Right cardiac atrium (tissue), 5 donors: ENCODE measurements around the gene TSPAN31. TPM values are rescaled to one million over a fixed set of nuclear protein-coding genes. Genes with fewer than 3 reads are reported as not detected.
A peak's percentile ranks its signal among the peaks of the same experiment; 100 is the strongest.
"Not testable (repeated sequence)": the region's sequence is repeated elsewhere in the genome, so short reads cannot be mapped to it uniquely, and the experiment has no call there.

ENCODE experiments used
- ATAC-seq, 2 donors: fragments of 200-7000 bp; cut with Tn5 transposase; one replicate each; pipeline versions ENCODE4 v1.8.0 to v1.9.1; 2020; ENCODE audit warnings: moderate library complexity in 2 of 2, mild to moderate bottlenecking in 1 of 2
- DNase-seq, 3 donors: peaks; one replicate each; pipeline ENCODE4 v3.0.0-alpha.2; 2020
- H3K27ac ChIP-seq: one replicate; pipeline ENCODE4 v1.5.1; 2013; ENCODE audit warnings: mild to moderate bottlenecking, low read length, control low read depth, moderate library complexity
- H3K27me3 ChIP-seq: one replicate; pipeline ENCODE4 v1.6.1; 2013; ENCODE audit not compliant: control insufficient read depth, insufficient read depth
- H3K4me1 ChIP-seq: one replicate; pipeline ENCODE4 v1.6.1; 2013; ENCODE audit warnings: low read length; ENCODE audit not compliant: control insufficient read depth, insufficient read depth
- H3K4me3 ChIP-seq: one replicate; pipeline ENCODE4 v1.5.1; 2013; ENCODE audit warnings: low read length, control low read depth
- H3K9me3 ChIP-seq: one replicate; pipeline ENCODE4 v1.6.1; 2013; ENCODE audit warnings: low read length; ENCODE audit not compliant: control insufficient read depth
- WGBS: extraction: QIAGEN DNeasy Blood & Tissue Kit; methylation state at CpG from one replicate; pipeline ENCODE4 v1.1.7; 2013; 5-methylcytosine and 5-hydroxymethylcytosine counted together
- intact Hi-C, 4 donors: fragments of 100-400 bp; cut with DNase I; formaldehyde crosslinking; loops; one replicate each; pipeline versions ENCODE4 v1.11.0 to v1.14.0; 2022 to 2023
- polyA plus RNA-seq: library from polyadenylated mRNA; stranded (reverse); fragments of 200-250 nt; gene quantifications from one replicate; pipeline ENCODE4 v1.2.3, GENCODE V29; 2013
- total RNA-seq, 4 donors: library from RNA; stranded (reverse); fragmentation: NEBNext Ultra II Directional; extraction: Animal tissue kit (Norgen Biotek cat#: 25700); gene quantifications; one replicate each; pipeline ENCODE4 v1.2.1, GENCODE V29; 2021
- donor health status: healthy with polysubstance abuse.
- donor health status: DM: no; HTN: yes; CAD: no.
- donor health status: DM: no; HTN: no; CAD: no.
- donor health status: DM: no; HTN: yes; CAD: no; lungs with severe emphysema.
- donor health status: DM: yes; HTN: yes; CAD: no.

Gene TSPAN31
- total and polyA plus RNA-seq, 5 donors: 31.5 to 43.9 (median 35.2) TPM

DNA sequence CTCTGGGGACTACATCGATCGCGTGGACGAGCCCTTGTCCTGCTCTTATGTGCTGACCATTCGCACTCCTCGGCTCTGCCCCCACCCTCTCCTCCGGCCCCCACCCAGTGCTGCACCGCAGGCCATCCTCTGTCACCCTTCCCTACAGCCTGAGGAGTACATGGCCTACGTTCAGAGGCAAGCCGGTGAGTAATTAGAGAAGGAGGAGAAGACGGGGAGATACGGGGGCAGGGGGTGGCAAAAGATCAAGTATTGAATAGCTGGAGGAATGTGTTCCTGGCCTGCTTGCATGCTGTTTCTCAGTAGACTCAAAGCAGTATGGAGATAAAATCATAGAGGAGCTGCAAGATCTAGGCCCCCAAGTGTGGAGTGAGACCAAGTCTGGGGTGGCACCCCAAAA, 29.1 kb upstream of the TSPAN31 start:
- no peaks in the 10 kb centered on the region for H3K27me3 ChIP-seq
- WGBS: 95% methylated on average over 12 of the region's 12 CpGs
- no peaks in the 10 kb centered on the region for H3K9me3 ChIP-seq
- no peak for ATAC-seq
- no peak for DNase-seq
- no peak overlapping the region for H3K4me3 ChIP-seq
- H3K27ac ChIP-seq: no peak overlapping the region
- intact Hi-C loops: no loop called here
- no peaks in the 10 kb centered on the region for H3K4me1 ChIP-seq

GRCh38 chr12:57716305-57716704, 28.5 kb upstream of the TSPAN31 start:
- H3K4me3 ChIP-seq: no peak overlapping the region
- no peaks in the 10 kb centered on the region for H3K27me3 ChIP-seq
- H3K9me3 ChIP-seq: no peaks in the 10 kb centered on the region
- ATAC-seq (no peak), DNase-seq (no peak)
- H3K4me1 ChIP-seq: no peaks in the 10 kb centered on the region
- H3K27ac ChIP-seq: no peak overlapping the region
- 95% methylated on average over 4 of the region's 4 CpGs for WGBS
- intact Hi-C loops: no loop called here

DNA sequence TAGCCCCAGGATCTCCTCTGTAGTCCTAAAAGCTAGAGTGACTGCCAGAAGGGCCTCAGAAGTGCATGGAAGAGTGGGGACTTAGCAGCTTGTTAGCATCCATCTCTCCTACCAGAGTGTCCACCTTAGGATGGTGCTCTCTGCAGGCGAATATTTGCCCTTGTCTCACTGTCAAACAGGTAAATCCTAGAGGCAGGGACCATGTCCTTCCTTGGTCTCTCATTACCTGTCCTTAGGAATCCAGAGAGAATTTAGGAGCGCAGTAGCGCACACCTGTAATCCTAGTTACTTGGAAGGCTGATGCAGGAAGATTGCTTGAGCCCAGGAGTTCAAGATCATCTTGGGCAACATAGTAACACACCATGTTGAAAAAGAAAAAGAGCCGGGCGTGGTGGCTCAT, 27.7 kb upstream of the TSPAN31 start:
- Histone ChIP-seq H3K27ac (no peak overlapping the region), H3K27me3 (no peaks in the 10 kb centered on the region), H3K4me3 (no peak overlapping the region), H3K9me3 (no peaks in the 10 kb centered on the region), H3K4me1 (no peaks in the 10 kb centered on the region)
- no peak for DNase-seq
- intact Hi-C loops: no loop called here
- 96% methylated on average over 5 of the region's 5 CpGs for WGBS
- ATAC-seq: no peak

- H3K4me3 ChIP-seq: no peak overlapping the region
- intact Hi-C loops: no loop called here
- ATAC-seq (no peak), DNase-seq (no peak)
- no peak overlapping the region for H3K27ac ChIP-seq
- WGBS: 96% methylated on average over 22 of the region's 22 CpGs
- no peaks in the 10 kb centered on the region for H3K9me3 ChIP-seq
- H3K27me3 ChIP-seq: no peaks in the 10 kb centered on the region
- no peaks in the 10 kb centered on the region for H3K4me1 ChIP-seq
Observed at GRCh38 chr12:57717846-57718640, 26.8 kb upstream of the TSPAN31 start.

DNA sequence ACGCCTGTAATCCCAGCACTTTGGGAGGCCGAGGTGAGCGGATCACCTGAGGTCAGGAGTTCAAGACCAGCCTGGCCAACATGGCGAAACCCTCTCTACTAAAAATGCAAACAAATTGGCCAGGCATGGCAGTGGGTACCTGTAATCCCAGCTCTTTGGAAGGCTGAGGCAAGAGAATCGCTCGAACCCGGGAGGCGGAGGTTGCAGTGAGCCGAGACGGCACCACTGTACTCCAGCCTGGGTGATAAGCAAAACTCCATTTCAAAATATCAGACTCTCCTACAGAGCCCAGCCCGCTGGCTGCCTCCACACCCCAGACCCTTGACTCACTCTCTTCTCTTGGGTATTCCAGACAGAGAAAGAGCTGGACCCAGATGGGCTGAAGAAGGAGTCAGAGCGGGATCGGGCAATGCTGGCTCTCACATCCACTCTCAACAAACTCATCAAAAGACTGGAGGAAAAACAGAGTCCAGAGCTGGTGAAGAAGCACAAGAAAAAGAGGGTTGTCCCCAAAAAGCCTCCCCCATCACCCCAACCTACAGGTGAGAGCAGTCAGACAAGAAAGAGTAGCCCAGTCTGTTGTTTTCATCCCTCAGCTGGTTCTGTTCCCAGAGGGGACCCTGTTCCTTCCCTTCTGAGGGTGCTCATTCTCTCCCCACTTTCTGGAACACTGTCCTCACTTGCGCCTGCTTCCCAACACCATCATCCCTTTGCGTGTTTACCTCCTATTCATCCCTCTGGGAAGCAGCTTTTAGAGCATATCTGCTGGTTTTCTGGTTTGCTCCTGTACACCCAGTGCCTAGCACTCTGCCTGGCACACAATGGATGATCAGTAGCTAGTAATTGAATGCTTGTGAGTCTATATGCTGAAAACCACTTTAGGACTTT, 26.0 kb upstream of the TSPAN31 start:
- Histone ChIP-seq H3K4me3 (no peak overlapping the region), H3K9me3 (no peaks in the 10 kb centered on the region), H3K4me1 (no peaks in the 10 kb centered on the region), H3K27ac (no peak overlapping the region), H3K27me3 (no peaks in the 10 kb centered on the region)
- ATAC-seq (no peak), DNase-seq (no peak)
- 96% methylated on average over 15 of the region's 15 CpGs for WGBS
- intact Hi-C loops: no loop called here

GRCh38 chr12:57719777-57720605, 24.8 kb upstream of the TSPAN31 start:
- intact Hi-C loops: no loop called here
- ATAC-seq: no peak

DNA sequence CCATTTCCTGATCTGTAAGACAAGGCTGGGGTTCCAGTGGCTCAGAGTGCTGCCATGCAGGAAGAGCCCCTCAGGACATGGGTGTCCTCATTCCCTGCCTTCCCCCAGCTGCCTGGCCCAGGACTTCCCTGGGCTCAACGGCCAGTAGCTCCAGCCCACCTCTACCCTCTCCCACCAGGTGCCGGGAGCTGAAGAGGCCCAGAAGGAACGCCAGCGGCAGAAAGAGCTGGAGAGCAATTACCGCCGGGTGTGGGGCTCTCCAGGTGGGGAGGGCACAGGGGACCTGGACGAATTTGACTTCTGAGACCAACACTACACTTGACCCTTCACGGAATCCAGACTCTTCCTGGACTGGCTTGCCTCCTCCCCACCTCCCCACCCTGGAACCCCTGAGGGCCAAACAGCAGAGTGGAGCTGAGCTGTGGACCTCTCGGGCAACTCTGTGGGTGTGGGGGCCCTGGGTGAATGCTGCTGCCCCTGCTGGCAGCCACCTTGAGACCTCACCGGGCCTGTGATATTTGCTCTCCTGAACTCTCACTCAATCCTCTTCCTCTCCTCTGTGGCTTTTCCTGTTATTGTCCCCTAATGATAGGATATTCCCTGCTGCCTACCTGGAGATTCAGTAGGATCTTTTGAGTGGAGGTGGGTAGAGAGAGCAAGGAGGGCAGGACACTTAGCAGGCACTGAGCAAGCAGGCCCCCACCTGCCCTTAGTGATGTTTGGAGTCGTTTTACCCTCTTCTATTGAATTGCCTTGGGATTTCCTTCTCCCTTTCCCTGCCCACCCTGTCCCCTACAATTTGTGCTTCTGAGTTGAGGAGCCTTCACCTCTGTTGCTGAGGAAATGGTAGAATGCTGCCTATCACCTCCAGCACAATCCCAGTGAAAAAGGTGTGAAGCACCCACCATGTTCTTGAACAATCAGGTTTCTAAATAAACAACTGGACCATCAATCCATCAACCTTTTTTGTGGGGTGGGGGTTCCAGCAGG, 23.9 kb upstream of the TSPAN31 start:
- WGBS: 82% methylated on average over 11 of the region's 11 CpGs
- no peaks in the 10 kb centered on the region for H3K27me3 ChIP-seq
- H3K4me1 ChIP-seq: no peaks in the 10 kb centered on the region
- DNase-seq (no peak), ATAC-seq (peak in 1 of 2 donors; percentile 14)
- H3K27ac ChIP-seq: no peak overlapping the region
- H3K9me3 ChIP-seq: no peaks in the 10 kb centered on the region
- intact Hi-C loops: no loop called here
- H3K4me3 ChIP-seq: no peak overlapping the region

More at GRCh38 chr12:57719777-57720605, 24.8 kb upstream of the TSPAN31 start:
- WGBS: 91% methylated on average over 20 of the region's 20 CpGs
- Histone ChIP-seq H3K27ac (no peak overlapping the region), H3K9me3 (no peaks in the 10 kb centered on the region), H3K27me3 (no peaks in the 10 kb centered on the region), H3K4me3 (no peak overlapping the region), H3K4me1 (no peaks in the 10 kb centered on the region)
- no peak for DNase-seq

DNA sequence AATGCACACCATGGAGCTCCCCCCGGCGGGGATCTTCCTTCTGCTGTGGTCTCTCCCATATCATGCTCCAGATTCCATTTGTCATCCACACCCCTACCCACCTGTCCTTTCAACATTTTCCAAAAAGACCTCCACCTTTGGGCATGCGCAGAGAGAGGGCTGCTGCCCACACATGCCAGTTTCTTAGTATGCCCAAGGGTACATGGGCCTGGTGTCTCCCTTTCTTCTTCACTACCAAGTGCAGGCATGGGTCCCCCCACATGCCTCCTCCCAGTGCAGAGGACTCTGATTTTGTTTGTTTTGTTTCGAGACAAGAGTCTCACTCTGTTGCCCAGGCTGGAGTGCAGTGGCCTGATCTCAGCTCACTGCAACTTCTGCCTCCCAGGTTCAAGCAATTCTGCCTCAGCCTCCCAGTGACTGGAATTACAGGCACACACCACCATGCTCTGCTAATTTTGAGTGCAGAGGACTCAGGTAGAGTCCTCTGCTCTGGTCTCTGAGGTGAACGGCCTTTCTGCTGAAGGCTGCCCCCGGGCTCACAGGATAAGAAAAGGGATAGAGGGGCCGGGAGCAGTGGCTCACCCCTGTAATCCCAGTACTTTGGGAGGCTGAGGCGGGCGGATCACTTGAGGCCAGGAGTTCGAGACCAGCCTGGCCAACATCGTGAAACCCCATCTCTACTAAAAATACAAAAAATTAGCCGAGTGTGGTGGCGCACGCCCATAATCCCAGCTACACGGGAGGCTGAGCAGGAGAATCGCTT, 22.8 kb upstream of the TSPAN31 start:
- DNase-seq, H3K27ac ChIP-seq, ATAC-seq, intact Hi-C loops, H3K9me3 ChIP-seq, H3K4me1 ChIP-seq, H3K27me3 ChIP-seq, H3K4me3 ChIP-seq: not testable (repeated sequence)
- 93% methylated on average over 16 of the region's 16 CpGs for WGBS

DNA sequence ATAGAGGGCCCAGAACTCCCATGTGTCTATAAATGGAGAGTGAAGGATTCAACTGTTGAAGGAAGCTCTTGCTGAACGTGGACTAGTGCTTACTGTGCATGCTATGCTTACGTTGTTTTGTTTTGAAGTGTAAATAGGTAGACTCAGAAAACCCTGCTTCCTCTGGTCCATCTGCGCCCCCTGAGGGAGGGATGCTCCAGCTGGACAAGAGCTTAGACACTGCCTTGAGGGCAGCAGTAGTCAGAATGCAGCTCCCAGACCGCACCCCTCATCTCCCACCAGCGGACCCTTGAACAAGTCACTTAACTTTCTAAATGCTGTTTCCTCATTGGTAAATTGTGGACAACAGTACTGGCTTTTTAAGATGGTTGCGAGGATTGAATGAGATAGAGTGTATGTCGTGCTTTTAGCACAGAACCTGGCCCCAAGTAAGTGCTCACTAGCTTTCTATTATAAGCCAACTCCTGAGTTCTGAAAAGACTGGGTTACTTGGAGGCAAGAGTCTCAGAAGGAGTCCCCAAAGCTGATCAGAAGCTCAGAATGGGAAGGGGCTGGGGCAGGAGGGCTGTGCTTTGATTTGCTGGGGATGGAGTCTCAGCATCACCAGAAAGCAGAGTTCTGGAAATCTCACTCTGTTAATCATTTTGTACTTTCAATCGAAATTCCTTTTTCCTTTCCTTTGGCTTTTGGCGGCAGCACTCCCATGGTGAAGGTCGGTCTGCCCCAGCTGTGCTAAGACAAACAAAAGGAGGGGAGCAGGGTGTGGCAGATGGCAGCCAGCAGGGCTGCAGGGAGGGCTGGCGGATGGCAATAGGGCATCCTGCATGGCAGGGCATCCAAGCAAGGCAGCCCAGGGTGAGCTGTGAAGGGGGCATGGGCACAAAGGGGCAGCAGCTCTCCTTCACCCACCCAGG, 21.9 kb upstream of the TSPAN31 start:
- no peaks in the 10 kb centered on the region for H3K27me3 ChIP-seq
- no peaks in the 10 kb centered on the region for H3K9me3 ChIP-seq
- H3K27ac ChIP-seq: no peak overlapping the region
- no peak for DNase-seq
- WGBS: 53% methylated on average over 11 of the region's 11 CpGs
- intact Hi-C loops: no loop called here
- H3K4me3 ChIP-seq: no peak overlapping the region
- H3K4me1 ChIP-seq: peaks cover 2% of the 10 kb centered on the region
- no peak for ATAC-seq
